H1 (cell line): ENCODE results near the gene TLL1. TPM values are rescaled to one million over a fixed set of nuclear protein-coding genes. Genes with fewer than 3 reads are reported as not detected.

Source experiments
- CTCF ChIA-PET: fragments of 300-600 bp; sonication (Branson Sonifier 250); formaldehyde crosslinking; loops from one replicate; lab custom pipeline; 2021; ENCODE audit not compliant: partially characterized antibody; lab: Charles Lee
- POLR2A ChIA-PET: fragments of 300-600 bp; sonication (Branson Sonifier 250); formaldehyde crosslinking; loops from one replicate; lab custom pipeline; 2021; ENCODE audit warnings: inconsistent platforms; ENCODE audit not compliant: partially characterized antibody; lab: Charles Lee
- DNase-seq, 2 experiments: peaks; one replicate each; pipeline versions ENCODE4 v3.0.0 to v3.0.0-alpha.2; 2010 to 2022; ENCODE audit warnings: low spot score in 2 of 2, low read depth in 1 of 2, mixed read lengths in 1 of 2
- FAIRE-seq: peaks from 2 replicates; lab custom pipeline; 2011; peaks lifted over from hg19 to GRCh38; lab: Jason Lieb, UNC
- H2AFZ ChIP-seq: 2 replicates; pipeline ENCODE4 v1.8.1; 2012; ENCODE audit warnings: low read length, inconsistent platforms
- H2AK5ac ChIP-seq: 2 replicates; pipeline ENCODE4 v1.6.1; 2013; ENCODE audit warnings: low read depth, low read length
- H2BK120ac ChIP-seq: replicated peaks from 2 replicates; pipeline ENCODE3; 2013; ENCODE audit warnings: low read depth, low read length, inconsistent platforms
- H2BK12ac ChIP-seq: 2 replicates; pipeline ENCODE4 v1.6.1; 2013; ENCODE audit warnings: low read depth, low read length
- H2BK15ac ChIP-seq: 2 replicates; pipeline ENCODE4 v1.6.1; 2013; ENCODE audit warnings: low read length
- H2BK20ac ChIP-seq: 2 replicates; pipeline ENCODE4 v1.6.1; 2013; ENCODE audit warnings: low read length
- H2BK5ac ChIP-seq: 2 replicates; pipeline ENCODE4 v1.6.1; 2013; ENCODE audit warnings: low read depth, low read length
- H3K14ac ChIP-seq: 2 replicates; pipeline ENCODE4 v1.6.1; 2013; ENCODE audit warnings: inconsistent platforms; ENCODE audit not compliant: insufficient read length
- H3K18ac ChIP-seq: 2 replicates; pipeline ENCODE4 v1.6.1; 2013; ENCODE audit warnings: low read length; ENCODE audit errors: extremely low read depth
- H3K23ac ChIP-seq: 2 replicates; pipeline ENCODE4 v1.6.1; 2013; ENCODE audit warnings: inconsistent platforms; ENCODE audit not compliant: insufficient read length
- H3K23me2 ChIP-seq: 2 replicates; pipeline ENCODE4 v1.6.1; 2013; ENCODE audit warnings: low read depth, low read length
- H3K27ac ChIP-seq: 2 replicates; pipeline ENCODE4 v1.6.1; 2011; ENCODE audit warnings: low read depth, low read length, inconsistent platforms
- H3K27me3 ChIP-seq, 4 experiments: replicated peaks in 1 of 4; 1 replicate in 1 of 4; 2 replicates in 3 of 4; pipeline versions ENCODE4 v1.6.1 to v1.8.1; 2011 to 2013; ENCODE audit warnings: low read length in 3 of 4, mild to moderate bottlenecking in 3 of 4, inconsistent platforms in 2 of 4, mixed read lengths in 2 of 4, moderate library complexity in 1 of 4; ENCODE audit not compliant: control insufficient read depth in 3 of 4, insufficient read depth in 3 of 4; ENCODE audit errors: extremely low read depth in 1 of 4
- H3K36me3 ChIP-seq, 4 experiments: 2 replicates each; pipeline versions ENCODE4 v1.6.1 to v1.8.1; 2011 to 2013; ENCODE audit warnings: mild to moderate bottlenecking in 4 of 4, low read length in 3 of 4, moderate library complexity in 2 of 4, control low read depth in 1 of 4, inconsistent platforms in 1 of 4; ENCODE audit not compliant: insufficient read depth in 4 of 4, control insufficient read depth in 2 of 4
- H3K4ac ChIP-seq: replicated peaks from 2 replicates; pipeline ENCODE3; 2013; ENCODE audit warnings: low read length, low read depth, mixed read lengths, inconsistent platforms; ENCODE audit not compliant: insufficient read length
- H3K4me1 ChIP-seq, 4 experiments: replicated peaks in 1 of 4; 1 replicate in 1 of 4; 2 replicates in 3 of 4; pipeline versions ENCODE4 v1.6.1 to v1.8.1; 2011 to 2013; ENCODE audit warnings: low read length in 3 of 4, inconsistent platforms in 2 of 4, mixed read lengths in 1 of 4; ENCODE audit not compliant: insufficient read depth in 4 of 4, control insufficient read depth in 3 of 4
- H3K4me2 ChIP-seq, 2 experiments: 2 replicates each; pipeline versions ENCODE4 v1.6.1 to v1.8.1; 2011 to 2013; ENCODE audit warnings: low read depth in 2 of 2, low read length in 2 of 2, control low read depth in 1 of 2, inconsistent platforms in 1 of 2, mild to moderate bottlenecking in 1 of 2; ENCODE audit not compliant: insufficient read depth in 1 of 2
- H3K4me3 ChIP-seq, 4 experiments: fragments of 200-600, 300-600 bp in 1 of 4; sonication (generic), shearing (Covaris generic), sonication (Bioruptor Twin) in 1 of 4; 2 replicates each; pipeline versions ENCODE4 v1.5.1 to v1.8.1; 2011 to 2016; ENCODE audit warnings: low read length in 4 of 4, low read depth in 3 of 4, control low read depth in 2 of 4, inconsistent platforms in 2 of 4, mild to moderate bottlenecking in 2 of 4, mixed read lengths in 1 of 4, moderate library complexity in 1 of 4; ENCODE audit not compliant: insufficient read depth in 2 of 4; ENCODE audit errors: extremely low read depth in 1 of 4
- H3K56ac ChIP-seq: replicated peaks from 2 replicates; pipeline ENCODE3; 2013; ENCODE audit warnings: low read depth, mild to moderate bottlenecking, mixed read lengths, low read length, inconsistent platforms; ENCODE audit not compliant: insufficient read length
- H3K79me1 ChIP-seq: 2 replicates; pipeline ENCODE4 v1.6.1; 2013; ENCODE audit warnings: low read depth, low read length, control low read depth
- H3K79me2 ChIP-seq, 2 experiments: 2 replicates each; pipeline versions ENCODE4 v1.6.1 to v1.8.1; 2012 to 2013; ENCODE audit warnings: low read length in 2 of 2, mild to moderate bottlenecking in 2 of 2, inconsistent platforms in 1 of 2; ENCODE audit not compliant: insufficient read depth in 2 of 2, control insufficient read depth in 1 of 2
- H3K9ac ChIP-seq, 4 experiments: replicated peaks in 1 of 4; 1 replicate in 1 of 4; 2 replicates in 3 of 4; pipeline versions ENCODE4 v1.6.1 to v1.8.1; 2011 to 2013; ENCODE audit warnings: low read depth in 3 of 4, low read length in 3 of 4, control low read depth in 2 of 4, mild to moderate bottlenecking in 2 of 4, moderate library complexity in 2 of 4, inconsistent platforms in 1 of 4; ENCODE audit errors: extremely low read depth in 1 of 4
- H3K9me3 ChIP-seq, 2 experiments: 2 replicates each; pipeline versions ENCODE4 v1.6.1 to v1.8.1; 2012 to 2013; ENCODE audit warnings: mild to moderate bottlenecking in 2 of 2, moderate library complexity in 2 of 2, control low read depth in 1 of 2, inconsistent platforms in 1 of 2, low read depth in 1 of 2, low read length in 1 of 2, mixed read lengths in 1 of 2; ENCODE audit not compliant: insufficient read depth in 2 of 2
- H4K20me1 ChIP-seq, 2 experiments: replicated peaks in 1 of 2; 2 replicates each; pipeline versions ENCODE3 to v1.8.1; 2011 to 2013; ENCODE audit warnings: inconsistent platforms in 2 of 2, low read length in 2 of 2, mild to moderate bottlenecking in 1 of 2; ENCODE audit not compliant: insufficient read depth in 2 of 2, control insufficient read depth in 1 of 2
- H4K5ac ChIP-seq: 2 replicates; pipeline ENCODE4 v1.6.1; 2013; ENCODE audit warnings: low read length, low read depth, mixed read lengths, inconsistent platforms; ENCODE audit not compliant: insufficient read length
- H4K8ac ChIP-seq: 2 replicates; pipeline ENCODE4 v1.8.0; 2013; ENCODE audit warnings: mild to moderate bottlenecking, moderate library complexity, low read length, inconsistent platforms; ENCODE audit not compliant: insufficient read depth; ENCODE audit errors: extremely low read depth
- H4K91ac ChIP-seq: replicated peaks from 2 replicates; pipeline ENCODE3; 2013; ENCODE audit warnings: low read length, mixed read lengths, inconsistent platforms; ENCODE audit not compliant: insufficient read length
- CHD2 ChIP-seq: IDR thresholded peaks from 2 replicates; pipeline ENCODE4 v1.6.1; 2012; ENCODE audit warnings: low read length, improper control_type of control experiment
- MAX ChIP-seq: IDR thresholded peaks from 2 replicates; pipeline ENCODE4 v1.6.1; 2012; ENCODE audit warnings: inconsistent platforms
- NANOG ChIP-seq: IDR thresholded peaks from 2 replicates; pipeline ENCODE4 v1.6.1; 2011; ENCODE audit warnings: low read length, low read depth, mild to moderate bottlenecking, inconsistent platforms; ENCODE audit not compliant: insufficient read depth, poor library complexity, severe bottlenecking
- PHF8 ChIP-seq: fragments of 200-600 bp; sonication (generic); conservative IDR thresholded peaks from 2 replicates; pipeline ENCODE4 v1.7.1; 2012; ENCODE audit warnings: low read depth, mild to moderate bottlenecking, inconsistent platforms, low read length, moderate library complexity
- SIRT6 ChIP-seq: IDR thresholded peaks from one replicate; pipeline ENCODE4 v1.7.1; 2012; ENCODE audit warnings: low read length, inconsistent platforms
- SP4 ChIP-seq: IDR thresholded peaks from 2 replicates; pipeline ENCODE4 v1.6.1; 2012; ENCODE audit warnings: low read length, inconsistent platforms
- WGBS, 2 experiments: shearing (Covaris generic) in 1 of 2; methylation state at CpG; one replicate each; pipeline versions ENCODE4 v1.1.6 to v1.1.7; 2013 to 2015; ENCODE audit warnings: low lambda C conversion rate in 2 of 2, mixed read lengths in 2 of 2, inconsistent platforms in 1 of 2, low coverage in 1 of 2, missing lambda C conversion rate in 1 of 2; ENCODE audit not compliant: insufficient replicate concordance in 2 of 2, insufficient coverage in 1 of 2, insufficient read length in 1 of 2; ENCODE audit errors: extremely low coverage in 1 of 2, missing lambda C conversion rate in 1 of 2; 5-methylcytosine and 5-hydroxymethylcytosine counted together
- polyA plus RNA-seq, 7 experiments: library from polyadenylated mRNA; depleted of rRNA in 3 of 7; stranded (reverse) in 5 of 7; unstranded in 2 of 7; fragments of >200 nt in 5 of 7; fragments of 200-250 nt in 2 of 7; gene quantifications; 1 replicate in 5 of 7; 2 replicates in 1 of 7; 4 replicates in 1 of 7; pipeline versions ENCODE4 v1.2.1 to v1.2.3, GENCODE V29; 2011 to 2013; ENCODE audit warnings: missing spikeins in 2 of 7, mixed read lengths in 2 of 7
- total RNA-seq: library from RNA; stranded (reverse); fragmentation: NEBNext Ultra II Directional; extraction: Animal tissue kit (Norgen Biotek cat#: 25700); gene quantifications from 2 replicates; pipeline ENCODE4 v1.2.1, GENCODE V29; 2021

Gene TLL1
- total and polyA plus RNA-seq, 2 of the 8 experiments (the other 6 are each of a cell fraction or from before 2014, with no cell fraction given), result 0.18 to 1.1 TPM

- Histone ChIP-seq H4K5ac (no peak overlapping the region), H3K4me3 (no peak overlapping the region), H3K56ac (no peak overlapping the region), H3K27me3 (no peaks in the 10 kb centered on the region), H4K20me1 (no peaks in the 10 kb centered on the region), H3K18ac (no peak overlapping the region), H3K79me2 (no peaks in the 10 kb centered on the region), H3K9ac (no peak overlapping the region), H3K14ac (no peak overlapping the region), H3K4me2 (no peak overlapping the region), H2BK15ac (no peak overlapping the region), H3K9me3 (no peaks in the 10 kb centered on the region), H2BK20ac (no peak overlapping the region), H3K36me3 (no peaks in the 10 kb centered on the region), H3K4me1 (no peaks in the 10 kb centered on the region), H4K91ac (no peak overlapping the region), H4K8ac (no peak overlapping the region), H2BK12ac (no peak overlapping the region), H3K23ac (no peak overlapping the region), H2BK5ac (no peak overlapping the region), H3K79me1 (no peaks in the 10 kb centered on the region), H3K23me2 (no peaks in the 10 kb centered on the region), H2BK120ac (no peak overlapping the region), H2AFZ (no peak overlapping the region), H3K4ac (no peak overlapping the region), H2AK5ac (no peak overlapping the region), H3K27ac (no peak overlapping the region)
- ChIA-PET POLR2A (no interaction called here), CTCF (interaction anchor here (1.3 to 2.0 kb wide), 3 partner anchors 13 to 546 kb away, joined by 3 to 7 read pairs (median 3); no protein-coding TSS in a partner anchor)
- TF ChIP-seq MAX (no peak), CHD2 (no peak), PHF8 (no peak), SIRT6 (no peak), NANOG (no peak), SP4 (no peak)
- DNase-seq (no peak), FAIRE-seq (no peak)
- 78% methylated on average over 2 of the region's 2 CpGs; no CpG with 5 or more reads in 1 of the 2 experiments for WGBS, 2 experiments
These were observed 205.9 kb downstream of the TLL1 start for GRCh38 chr4:166078955-166079354.
